Common myeloid progenitor, CD34-positive (primary cell): Measurements from ENCODE around the gene UBA3.

Source experiments
- CTCF ChIA-PET: fragments of 350-600 bp; sonication (Branson Sonifier 250); formaldehyde crosslinking; loops from one replicate; lab custom pipeline; 2021; ENCODE audit warnings: antibody characterized with exemption; lab: Charles Lee
- POLR2A ChIA-PET: fragments of 350-600 bp; sonication (Branson Sonifier 250); formaldehyde crosslinking; loops from one replicate; lab custom pipeline; 2021; ENCODE audit warnings: antibody characterized with exemption; lab: Charles Lee
- DNase-seq, 3 donors: peaks; one replicate each; pipeline versions ENCODE4 v3.0.0 to v3.0.0-alpha.2; 2013
- H3K27ac ChIP-seq, 2 experiments: 1 replicate in 1 of 2; 2 replicates in 1 of 2; pipeline ENCODE4 v1.7.0; 2013; ENCODE audit warnings: inconsistent platforms in 2 of 2, low read length in 2 of 2, mild to moderate bottlenecking in 2 of 2, low read depth in 1 of 2, moderate library complexity in 1 of 2; ENCODE audit not compliant: severe bottlenecking in 2 of 2, insufficient read depth in 1 of 2, poor library complexity in 1 of 2
- H3K27me3 ChIP-seq, 5 experiments: replicated peaks in 2 of 5; 1 replicate in 3 of 5; 2 replicates in 2 of 5; pipeline versions ENCODE4 v1.6.1 to v1.7.0; 2013; ENCODE audit warnings: low read length in 4 of 5, mild to moderate bottlenecking in 2 of 5, moderate library complexity in 2 of 5, inconsistent platforms in 1 of 5; ENCODE audit not compliant: insufficient read depth in 5 of 5, control insufficient read depth in 4 of 5
- H3K36me3 ChIP-seq, 4 experiments: 1 replicate in 2 of 4; 2 replicates in 2 of 4; pipeline versions ENCODE4 v1.6.1 to v1.7.0; 2013; ENCODE audit warnings: low read length in 3 of 4, control low read depth in 1 of 4, mild to moderate bottlenecking in 1 of 4; ENCODE audit not compliant: control insufficient read depth in 4 of 4, insufficient read depth in 4 of 4
- H3K4me1 ChIP-seq, 4 experiments: 1 replicate in 3 of 4; 2 replicates in 1 of 4; pipeline versions ENCODE4 v1.6.1 to v1.7.1; 2013; ENCODE audit warnings: low read length in 3 of 4, mild to moderate bottlenecking in 3 of 4, control low read depth in 1 of 4, inconsistent platforms in 1 of 4, moderate library complexity in 1 of 4; ENCODE audit not compliant: control insufficient read depth in 4 of 4, insufficient read depth in 4 of 4; ENCODE audit errors: control extremely low read depth in 1 of 4
- H3K4me3 ChIP-seq, 7 experiments: 1 replicate in 4 of 7; 2 replicates in 3 of 7; pipeline versions ENCODE4 v1.5.1 to v1.7.0; 2013; ENCODE audit warnings: mild to moderate bottlenecking in 7 of 7, low read length in 6 of 7, moderate library complexity in 6 of 7, inconsistent platforms in 2 of 7, low read depth in 2 of 7, control low read depth in 1 of 7; ENCODE audit not compliant: insufficient read depth in 4 of 7, control insufficient read depth in 1 of 7; ENCODE audit errors: extremely low read depth in 1 of 7
- H3K9me3 ChIP-seq, 5 experiments: 1 replicate in 4 of 5; 2 replicates in 1 of 5; pipeline versions ENCODE4 v1.6.1 to v1.7.1; 2013; ENCODE audit warnings: low read length in 4 of 5, mild to moderate bottlenecking in 2 of 5, inconsistent platforms in 1 of 5, low read depth in 1 of 5, moderate library complexity in 1 of 5; ENCODE audit not compliant: control insufficient read depth in 4 of 5, insufficient read depth in 2 of 5; ENCODE audit errors: control extremely low read depth in 1 of 5
- WGBS: methylation state at CpG from one replicate; pipeline ENCODE4 v1.1.5; 2013; ENCODE audit not compliant: insufficient coverage; 5-methylcytosine and 5-hydroxymethylcytosine counted together

The UBA3 gene

DNA sequence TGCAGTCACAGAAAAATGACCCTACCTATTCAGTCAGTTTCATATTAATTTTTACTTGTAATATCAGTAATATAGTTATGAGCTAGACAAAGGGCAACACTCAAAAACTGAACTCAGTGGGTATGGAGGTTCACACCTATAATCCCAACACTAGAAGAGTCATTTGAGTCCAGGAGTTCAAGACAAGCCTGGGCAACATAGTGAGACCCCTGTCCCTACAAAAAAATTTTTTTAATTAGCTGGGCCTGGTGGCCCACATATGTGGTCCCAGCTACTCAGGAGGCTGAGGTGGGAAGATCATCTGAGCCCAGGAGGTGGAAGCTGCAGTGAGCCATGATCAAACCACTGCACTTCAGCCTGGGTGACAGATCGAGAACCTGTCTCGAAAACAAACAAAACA lies 31.2 kb downstream of the UBA3 start:
- Histone ChIP-seq H3K4me3 (no peak overlapping the region), H3K27me3 (no peaks in the 10 kb centered on the region), H3K36me3 (peaks cover 14 to 41% (median 26%) of the 10 kb centered on the region in 4 experiments), H3K27ac (no peak overlapping the region), H3K4me1 (peaks cover 10 to 28% (median 18%) of the 10 kb centered on the region in 4 experiments), H3K9me3 (no peaks in the 10 kb centered on the region)
- POLR2A ChIA-PET: interaction anchor here (0.6 kb wide), 1 partner anchor 15 kb away, joined by 5 read pairs; no protein-coding TSS in a partner anchor
- CTCF ChIA-PET: no interaction called here
- DNase-seq: no peak
- 100% methylated on average over 2 of the region's 2 CpGs for WGBS

- ChIA-PET POLR2A (no interaction called here), CTCF (interaction anchor here (0.9 to 2.5 kb wide), 6 partner anchors 14 to 50 kb away, joined by 3 to 8 read pairs (median 3); no protein-coding TSS in a partner anchor)
Observed at GRCh38 chr3:69044608-69045007, 35.6 kb downstream of the UBA3 start.

DNA sequence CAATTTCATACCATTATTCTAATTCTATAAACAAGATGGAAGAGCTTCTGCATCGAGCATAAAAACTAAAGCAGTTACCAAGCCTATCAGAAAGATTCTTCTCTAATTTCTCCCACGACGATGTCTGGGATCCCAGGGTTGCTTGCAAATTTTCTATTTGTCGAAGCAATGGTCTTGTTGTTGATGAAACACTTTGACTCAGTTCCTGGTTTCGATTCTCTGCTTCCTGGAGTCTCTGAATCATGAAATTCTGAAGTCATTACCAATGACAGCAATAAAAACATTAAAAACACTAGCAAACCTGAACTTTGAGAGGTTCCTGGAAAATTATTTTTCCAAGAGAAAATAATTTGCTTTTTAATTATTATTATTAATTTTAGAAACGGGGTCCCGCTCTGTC lies 46.7 kb downstream of the UBA3 start:
- POLR2A ChIA-PET: no interaction called here
- no peak overlapping the region for H3K4me3 ChIP-seq
- no peak for DNase-seq
- CTCF ChIA-PET: no interaction called here
- peaks cover 27 to 87% (median 49%) of the 10 kb centered on the region in 4 experiments for H3K36me3 ChIP-seq
- 100% methylated on average over 2 of the region's 7 CpGs for WGBS
- no peaks in the 10 kb centered on the region for H3K4me1 ChIP-seq
- H3K27me3 ChIP-seq: no peaks in the 10 kb centered on the region
- no peaks in the 10 kb centered on the region for H3K9me3 ChIP-seq
- no peak overlapping the region for H3K27ac ChIP-seq

More at GRCh38 chr3:69044608-69045007, 35.6 kb downstream of the UBA3 start:
- Histone ChIP-seq H3K27ac (no peak overlapping the region), H3K36me3 (peaks cover 27 to 75% (median 41%) of the 10 kb centered on the region in 4 experiments), H3K9me3 (no peaks in the 10 kb centered on the region), H3K4me1 (peaks cover 0 to 5% (median 1%) of the 10 kb centered on the region in 4 experiments), H3K4me3 (no peak overlapping the region), H3K27me3 (no peaks in the 10 kb centered on the region)
- no peak for DNase-seq
- 100% methylated on average over 1 of the region's 2 CpGs for WGBS

DNA sequence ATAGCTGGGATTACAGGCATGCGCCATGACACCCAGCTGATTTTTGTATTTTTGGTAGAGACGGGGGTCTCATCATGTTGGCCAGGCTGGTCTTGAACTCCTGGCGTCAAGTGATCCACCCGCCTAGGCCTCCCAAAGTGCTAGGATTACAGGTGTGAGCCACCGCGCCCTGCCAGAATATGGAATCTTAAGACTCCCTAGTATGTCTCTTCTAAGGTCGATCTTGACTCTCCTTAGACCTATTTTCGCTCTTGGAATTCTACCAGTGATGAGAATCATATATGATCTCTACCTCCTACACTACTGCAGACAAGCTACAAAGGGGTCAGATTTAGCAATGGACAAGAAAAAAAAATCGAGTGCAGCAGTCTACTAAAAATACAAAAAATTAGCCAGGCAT lies 47.4 kb downstream of the UBA3 start:
- H3K27ac ChIP-seq: no peak overlapping the region
- no peaks in the 10 kb centered on the region for H3K27me3 ChIP-seq
- 100% methylated on average over 8 of the region's 9 CpGs for WGBS
- H3K9me3 ChIP-seq: no peaks in the 10 kb centered on the region
- no peak for DNase-seq
- peaks cover 29 to 86% (median 46%) of the 10 kb centered on the region in 4 experiments for H3K36me3 ChIP-seq
- H3K4me3 ChIP-seq: no peak overlapping the region
- POLR2A ChIA-PET: no interaction called here
- H3K4me1 ChIP-seq: no peaks in the 10 kb centered on the region
- CTCF ChIA-PET: interaction anchor here (1.1 kb wide), 1 partner anchor 11 kb away, joined by 4 read pairs; no protein-coding TSS in a partner anchor

DNA sequence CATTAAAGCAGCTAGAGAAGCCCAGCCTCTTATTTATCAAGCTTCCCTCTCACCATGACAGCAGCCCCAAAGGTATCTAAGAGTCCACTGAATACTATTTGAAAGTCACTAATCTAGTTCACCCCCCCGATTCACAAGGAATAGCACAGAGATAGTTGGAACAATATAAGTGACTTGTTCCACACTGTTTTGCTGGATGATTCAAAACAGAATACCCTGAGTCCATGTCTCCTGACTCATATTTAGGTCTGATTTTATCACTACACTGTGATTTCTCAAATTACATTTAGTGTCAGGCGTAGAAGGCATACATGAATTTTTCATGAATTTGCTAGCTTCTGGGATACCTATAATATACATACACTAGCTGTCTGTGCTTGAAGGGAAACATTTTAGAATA lies 48.0 kb downstream of the UBA3 start:
- H3K4me1 ChIP-seq: no peaks in the 10 kb centered on the region
- CTCF ChIA-PET: interaction anchor here (0.9 to 1.1 kb wide), 5 partner anchors 10 to 23 kb away, joined by 3 to 5 read pairs (median 3); no protein-coding TSS in a partner anchor
- no peak for DNase-seq
- no peak overlapping the region for H3K4me3 ChIP-seq
- no peaks in the 10 kb centered on the region for H3K9me3 ChIP-seq
- no peaks in the 10 kb centered on the region for H3K27me3 ChIP-seq
- H3K27ac ChIP-seq: no peak overlapping the region
- WGBS: 88% methylated on average over 1 of the region's 2 CpGs
- POLR2A ChIA-PET: no interaction called here
- H3K36me3 ChIP-seq: peaks cover 27 to 82% (median 49%) of the 10 kb centered on the region in 4 experiments

GRCh38 chr3:69031635-69032034 lies 48.5 kb downstream of the UBA3 start:
- H3K36me3 ChIP-seq: peaks cover 22 to 79% (median 47%) of the 10 kb centered on the region in 4 experiments
- H3K27ac ChIP-seq: no peak overlapping the region
- CTCF ChIA-PET: interaction anchor here (0.9 to 1.1 kb wide), 6 partner anchors 10 to 22 kb away, joined by 3 to 5 read pairs (median 3); partner anchors contain the start of gene EOGT
- no peak overlapping the region for H3K4me3 ChIP-seq
- no peaks in the 10 kb centered on the region for H3K4me1 ChIP-seq
- H3K9me3 ChIP-seq: no peaks in the 10 kb centered on the region
- POLR2A ChIA-PET: no interaction called here
- no peaks in the 10 kb centered on the region for H3K27me3 ChIP-seq
- no CpG with 5 or more reads among the region's 1 CpG for WGBS
- no peak for DNase-seq

GRCh38 chr3:69020857-69021256 lies 59.3 kb downstream of the UBA3 start:
- no peak for DNase-seq
- Histone ChIP-seq H3K9me3 (no peaks in the 10 kb centered on the region), H3K36me3 (peaks cover 10 to 32% (median 22%) of the 10 kb centered on the region in 4 experiments), H3K4me3 (no peak overlapping the region), H3K27ac (no peak overlapping the region), H3K27me3 (no peaks in the 10 kb centered on the region), H3K4me1 (no peaks in the 10 kb centered on the region)
- CTCF ChIA-PET: interaction anchor here (0.9 to 1.3 kb wide), 7 partner anchors 9 to 63 kb away, joined by 3 to 4 read pairs (median 3); no protein-coding TSS in a partner anchor
- WGBS: no CpG with 5 or more reads among the region's 4 CpGs
- POLR2A ChIA-PET: no interaction called here
